SK-N-SH (cell line): Measurements from ENCODE around the gene SRRD. TPM values are rescaled to one million over a fixed set of nuclear protein-coding genes. Genes with fewer than 3 reads are reported as not detected.

Source experiments
- CTCF ChIA-PET: fragments of 300-600, 350-600 bp; formaldehyde crosslinking; extraction: SDS; loops from one replicate; lab custom pipeline; 2021; lab: Yijun Ruan, JAX
- POLR2A ChIA-PET: fragments of 350-600 bp; sonication (Branson Sonifier 250); formaldehyde crosslinking; extraction: SDS; loops from one replicate; lab custom pipeline; 2020; ENCODE audit warnings: antibody characterized with exemption, inconsistent platforms; lab: Yijun Ruan, JAX
- DNase-seq: peaks from one replicate; pipeline ENCODE4 v3.0.0; 2012
- H2AFZ ChIP-seq: fragments of 200-600 bp; sonication (generic); 2 replicates; pipeline ENCODE4 v1.8.1; 2016; ENCODE audit warnings: antibody characterized with exemption, mild to moderate bottlenecking, low read depth
- H3F3A ChIP-seq: fragments of 200-600 bp; sonication (generic); replicated peaks from 2 replicates; pipeline ENCODE3; 2016; ENCODE audit warnings: antibody characterized with exemption, mild to moderate bottlenecking; ENCODE audit not compliant: insufficient read depth
- H3K27ac ChIP-seq, 2 experiments: fragments of 200-500 bp in 1 of 2; fragments of 200-600 bp in 1 of 2; sonication (Bioruptor generic) in 1 of 2; sonication (generic), shearing (Covaris generic) in 1 of 2; 2 replicates each; pipeline versions ENCODE4 v1.5.1 to v1.6.1; 2014 to 2016; ENCODE audit warnings: low read depth in 2 of 2, inconsistent platforms in 1 of 2, low read length in 1 of 2, mild to moderate bottlenecking in 1 of 2, mixed read lengths in 1 of 2
- H3K27me3 ChIP-seq: fragments of 200-600 bp; sonication (generic), shearing (Covaris generic); 2 replicates; pipeline ENCODE4 v1.6.1; 2016; ENCODE audit warnings: mixed run types; ENCODE audit not compliant: insufficient read depth
- H3K36me3 ChIP-seq, 2 experiments: fragments of 200-500 bp in 1 of 2; fragments of 200-600 bp in 1 of 2; sonication (Bioruptor generic) in 1 of 2; sonication (generic) in 1 of 2; replicated peaks in 1 of 2; 2 replicates each; pipeline versions ENCODE3 to v1.5.1; 2014 to 2016; ENCODE audit warnings: low read length in 1 of 2, mild to moderate bottlenecking in 1 of 2; ENCODE audit not compliant: insufficient read depth in 2 of 2, control insufficient read depth in 1 of 2
- H3K4me1 ChIP-seq, 2 experiments: fragments of 200-500 bp in 1 of 2; fragments of 200-600 bp in 1 of 2; sonication (Bioruptor generic) in 1 of 2; sonication (generic), shearing (Covaris generic) in 1 of 2; 2 replicates each; pipeline versions ENCODE4 v1.5.1 to v1.6.1; 2014 to 2016; ENCODE audit warnings: low read depth in 1 of 2, low read length in 1 of 2, mixed run types in 1 of 2; ENCODE audit not compliant: insufficient read depth in 2 of 2, control insufficient read depth in 1 of 2
- H3K4me2 ChIP-seq: fragments of 200-600 bp; sonication (generic), shearing (Covaris generic); 2 replicates; pipeline ENCODE4 v1.6.1; 2017; ENCODE audit warnings: mixed run types
- H3K4me3 ChIP-seq, 2 experiments: fragments of 200-500 bp in 1 of 2; fragments of 200-600 bp in 1 of 2; sonication (Bioruptor generic) in 1 of 2; sonication (generic), shearing (Covaris generic) in 1 of 2; 2 replicates each; pipeline versions ENCODE4 v1.5.1 to v1.8.1; 2014 to 2016; ENCODE audit warnings: low read depth in 2 of 2, inconsistent platforms in 1 of 2, low read length in 1 of 2, mild to moderate bottlenecking in 1 of 2, mixed read lengths in 1 of 2, moderate library complexity in 1 of 2
- H3K79me2 ChIP-seq: fragments of 200-600 bp; sonication (generic); 2 replicates; pipeline ENCODE4 v1.8.1; 2017; ENCODE audit warnings: mild to moderate bottlenecking; ENCODE audit not compliant: insufficient read depth
- H3K9ac ChIP-seq: fragments of 200-600 bp; sonication (generic); 2 replicates; pipeline ENCODE4 v1.6.1; 2017; ENCODE audit warnings: mixed run types
- H3K9me2 ChIP-seq: fragments of 200-600 bp; sonication (generic); 2 replicates; pipeline ENCODE4 v1.6.1; 2017; ENCODE audit warnings: mixed run types
- H3K9me3 ChIP-seq: fragments of 200-600 bp; sonication (generic); 2 replicates; pipeline ENCODE4 v1.6.1; 2017; ENCODE audit warnings: mixed run types, mild to moderate bottlenecking, moderate library complexity
- H4K20me1 ChIP-seq: fragments of 200-600 bp; sonication (generic); 2 replicates; pipeline ENCODE4 v1.6.1; 2017; ENCODE audit warnings: mild to moderate bottlenecking, mixed run types; ENCODE audit not compliant: insufficient read depth
- CTCF ChIP-seq: fragments of 200-600 bp; sonication (generic); IDR thresholded peaks from 2 replicates; pipeline ENCODE4 v1.6.1; 2017; ENCODE audit warnings: antibody characterized with exemption, mild to moderate bottlenecking, moderate library complexity
- ELF1 ChIP-seq: IDR thresholded peaks from 2 replicates; pipeline ENCODE4 v1.4.0; 2012
- FOSL2 ChIP-seq: IDR thresholded peaks from 2 replicates; pipeline ENCODE4 v1.4.0; 2012; ENCODE audit warnings: low read depth, mild to moderate bottlenecking, moderate library complexity, borderline replicate concordance
- GATA2 ChIP-seq: sonication (generic); formaldehyde crosslinking; IDR thresholded peaks from 2 replicates; pipeline ENCODE4 v1.5.0; 2020; ENCODE audit warnings: mild to moderate bottlenecking, missing genetic modification reagents
- IRF3 ChIP-seq: fragments of 150-350 bp; IDR thresholded peaks from 2 replicates; pipeline ENCODE4 v1.6.1; 2016; ENCODE audit warnings: mild to moderate bottlenecking, low read depth, low read length
- JUND ChIP-seq: IDR thresholded peaks from 2 replicates; pipeline ENCODE4 v1.4.0; 2012
- MXI1 ChIP-seq: IDR thresholded peaks from 2 replicates; pipeline ENCODE4 v1.6.1; 2012; ENCODE audit warnings: mild to moderate bottlenecking, low read depth, low read length, improper control_type of control experiment
- NFIC ChIP-seq: IDR thresholded peaks from 2 replicates; pipeline ENCODE4 v1.4.0; 2012; ENCODE audit warnings: borderline replicate concordance
- PBX3 ChIP-seq: IDR thresholded peaks from 2 replicates; pipeline ENCODE4; 2012
- POLR2AphosphoS5 ChIP-seq: IDR thresholded peaks from 2 replicates; pipeline ENCODE4 v1.6.1; 2012; ENCODE audit warnings: low read depth, low read length
- RAD21 ChIP-seq: IDR thresholded peaks from 2 replicates; pipeline ENCODE4 v1.6.1; 2012; ENCODE audit warnings: mild to moderate bottlenecking, low read length
- RCOR1 ChIP-seq: fragments of 150-350 bp; IDR thresholded peaks from 2 replicates; pipeline ENCODE4 v1.6.1; 2017; ENCODE audit warnings: antibody characterized with exemption, low read length
- RFX5 ChIP-seq: IDR thresholded peaks from 2 replicates; pipeline ENCODE4 v1.6.1; 2012; ENCODE audit warnings: mild to moderate bottlenecking, improper control_type of control experiment, low read length
- RXRA ChIP-seq: IDR thresholded peaks from 2 replicates; pipeline ENCODE4 v1.4.0; 2012; ENCODE audit warnings: low read depth, mild to moderate bottlenecking, borderline replicate concordance
- SIN3A ChIP-seq: IDR thresholded peaks from 2 replicates; pipeline ENCODE4 v1.6.1; 2012; ENCODE audit warnings: low read depth, mild to moderate bottlenecking, low read length, moderate library complexity, borderline replicate concordance
- SMC3 ChIP-seq: IDR thresholded peaks from 2 replicates; pipeline ENCODE4 v1.6.1; 2012; ENCODE audit warnings: low read depth, low read length, improper control_type of control experiment
- TAF1 ChIP-seq: IDR thresholded peaks from 2 replicates; pipeline ENCODE4 v1.6.1; 2012; ENCODE audit warnings: low read depth, mild to moderate bottlenecking, low read length, moderate library complexity, borderline replicate concordance
- TCF12 ChIP-seq: IDR thresholded peaks from 2 replicates; pipeline ENCODE4 v1.4.0; 2012
- USF1 ChIP-seq: IDR thresholded peaks from 2 replicates; pipeline ENCODE4 v1.4.0; 2012; ENCODE audit warnings: low read depth, borderline replicate concordance
- YY1 ChIP-seq: IDR thresholded peaks from 2 replicates; pipeline ENCODE4 v1.4.0; 2012; ENCODE audit warnings: low read depth, mild to moderate bottlenecking
- WGBS: methylation state at CpG from one replicate; pipeline ENCODE4 v1.1.6; 2017; ENCODE audit warnings: low lambda C conversion rate; 5-methylcytosine and 5-hydroxymethylcytosine counted together
- polyA plus RNA-seq, 3 experiments: library from polyadenylated mRNA; depleted of rRNA; stranded (reverse); fragments of >200 nt; gene quantifications; 2 replicates each; pipeline ENCODE4 v1.2.3, GENCODE V29; 2012

The SRRD gene
- polyA plus RNA-seq, 1 of the 3 experiments (the other 2 are of a cell fraction), result 12.9 TPM

- no peak for DNase-seq
- Histone ChIP-seq H3K9ac (no peak overlapping the region), H3K4me2 (peak overlapping the region; percentile 28; the same call in 1 of the 2 replicates), H3K79me2 (peaks cover 59% of the 10 kb centered on the region), H3K9me2 (no peaks in the 10 kb centered on the region), H3K4me1 (peaks cover 4 to 24% of the 10 kb centered on the region in 2 experiments; a peak in 3 of 4 replicates), H2AFZ (no peak overlapping the region), H3K36me3 (peaks cover 7 to 31% of the 10 kb centered on the region in 2 experiments), H3K4me3 (no peak overlapping the region), H4K20me1 (no peaks in the 10 kb centered on the region), H3K27ac (no peak overlapping the region), H3K27me3 (no peaks in the 10 kb centered on the region), H3F3A (peaks cover 3% of the 10 kb centered on the region), H3K9me3 (no peaks in the 10 kb centered on the region)
- TF ChIP-seq SIN3A (no peak), RAD21 (no peak), USF1 (no peak), PBX3 (no peak), TAF1 (no peak), YY1 (no peak), IRF3 (no peak), MXI1 (no peak), RCOR1 (no peak), ELF1 (no peak), GATA2 (CRISPR knock-in tag) (no peak), JUND (no peak), TCF12 (no peak), RFX5 (no peak), CTCF (no peak), POLR2AphosphoS5 (no peak), SMC3 (no peak), NFIC (no peak), FOSL2 (no peak), RXRA (no peak)
- CTCF ChIA-PET, result no interaction called here
- POLR2A ChIA-PET, result no interaction called here
- 96% methylated on average over 3 of the region's 3 CpGs for WGBS
These were observed 2.2 kb downstream of the SRRD start for GRCh38 chr22:26485806-26486390.
